Measurements from ENCODE around the gene SMYD5.
"Not testable (repeated sequence)": the region's sequence is repeated elsewhere in the genome, so short reads cannot be mapped to it uniquely, and the experiment has no call there.

Gene SMYD5

DNA sequence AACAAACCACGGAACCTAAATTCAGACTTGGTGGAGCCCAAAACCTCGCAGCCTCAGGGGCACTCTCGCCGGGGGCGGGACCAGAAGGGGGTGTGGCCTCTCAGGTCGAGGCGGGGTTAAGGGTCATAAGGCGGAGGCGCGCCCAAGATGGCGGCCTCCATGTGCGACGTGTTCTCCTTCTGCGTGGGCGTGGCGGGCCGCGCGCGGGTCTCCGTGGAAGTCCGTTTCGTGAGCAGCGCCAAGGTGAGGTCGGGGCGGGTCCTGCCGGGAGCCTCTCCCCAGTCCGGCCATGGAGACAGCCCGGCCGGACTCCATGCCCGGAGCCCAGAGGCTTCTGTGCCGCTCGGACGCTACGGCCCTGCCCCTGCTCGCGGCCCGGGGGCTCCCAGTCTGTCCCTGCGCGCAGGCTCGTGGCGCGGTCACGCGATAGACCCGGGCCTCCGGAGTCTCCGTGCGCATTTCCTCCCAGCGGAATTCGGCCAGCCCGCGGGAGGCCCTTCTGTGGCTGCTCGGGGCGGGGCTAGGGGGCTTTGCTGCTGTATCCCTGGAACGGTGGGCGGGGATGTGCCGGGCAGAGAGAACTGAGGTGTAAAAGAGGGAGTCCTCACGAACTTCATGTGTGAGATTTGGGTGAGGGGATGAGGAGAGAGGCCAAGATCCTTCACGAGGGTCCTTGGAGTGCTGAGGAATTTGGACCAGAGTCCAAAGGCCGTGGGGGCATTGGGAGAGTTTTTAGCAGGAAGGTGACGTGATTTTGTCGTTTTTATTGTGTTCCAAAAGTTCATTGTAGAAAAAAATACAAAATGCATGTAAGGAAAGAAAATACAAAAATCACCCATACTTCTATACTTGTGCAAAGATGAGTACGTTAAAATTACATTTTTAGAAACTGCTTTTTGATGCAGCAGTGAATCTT is at the start of gene SMYD5:
SMYD5 (plus strand) TSS at position 126 of the 916 bp plus-strand sequence; CDS start at position 148, 22 bp downstream.
- peak; percentile 93 for DNase-seq

DNA sequence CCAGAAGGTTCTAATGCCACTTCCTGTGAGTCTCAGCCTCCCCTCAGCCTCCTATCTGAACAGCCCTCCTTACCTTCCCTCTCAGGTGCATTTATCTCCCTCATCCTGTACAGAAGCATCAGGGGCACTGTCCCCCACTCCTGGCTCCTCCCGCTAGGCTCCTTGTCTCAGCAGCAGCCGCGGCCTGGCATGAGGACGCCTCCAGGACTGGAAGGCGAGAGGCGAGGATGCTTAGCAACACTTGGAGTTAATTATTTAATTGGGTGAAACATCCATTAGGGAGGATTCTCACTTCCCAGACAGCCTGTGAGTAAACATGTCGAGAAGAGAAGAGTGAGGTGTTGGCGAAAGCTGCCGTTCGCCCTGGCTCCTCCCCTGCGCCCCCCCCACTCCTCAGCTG is 48.1 kb upstream of the SMYD5 start:
- DNase-seq: not testable (repeated sequence)

DNA sequence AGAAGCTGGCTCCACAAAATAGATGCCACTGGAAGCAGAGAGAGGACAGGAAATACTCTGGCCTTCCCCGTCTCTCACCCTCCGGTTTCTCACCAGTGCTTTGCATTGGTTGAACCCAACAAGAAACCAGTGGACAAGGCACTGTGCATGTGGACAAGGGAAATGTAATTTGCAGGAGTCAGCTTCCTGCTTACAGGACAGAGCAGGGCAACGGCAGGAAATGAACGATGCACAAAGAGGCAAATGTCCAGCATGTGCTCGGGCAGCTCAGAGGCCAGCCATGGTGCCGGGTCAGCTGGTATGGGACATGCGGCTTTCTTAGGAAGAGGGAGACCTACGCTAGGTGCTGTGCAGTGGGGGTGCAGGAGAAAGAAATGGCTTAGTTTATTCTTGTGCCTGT is 47.2 kb upstream of the SMYD5 start:
- DNase-seq: not testable (repeated sequence)

DNA sequence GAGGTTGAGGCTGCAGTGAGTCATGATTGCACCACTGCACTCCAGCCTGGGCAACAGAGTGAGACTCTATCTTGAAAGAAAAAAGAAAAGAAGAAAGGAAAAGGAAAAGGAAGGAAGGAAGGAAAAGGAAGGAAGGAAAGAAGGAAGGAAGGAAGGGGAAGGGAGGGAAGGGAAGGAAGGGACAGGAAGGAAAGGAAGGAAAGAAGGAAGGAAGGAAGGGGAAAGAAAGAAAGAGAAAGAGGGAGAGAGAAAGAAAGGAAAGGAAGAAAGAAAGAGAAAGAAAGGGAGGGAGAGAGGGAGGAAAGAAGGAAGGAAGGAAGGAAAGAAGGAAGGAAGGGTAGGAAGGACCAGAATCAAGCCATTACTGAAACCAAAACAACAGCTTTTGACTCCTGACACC is 45.7 kb upstream of the SMYD5 start:
- not testable (repeated sequence) for DNase-seq

DNA sequence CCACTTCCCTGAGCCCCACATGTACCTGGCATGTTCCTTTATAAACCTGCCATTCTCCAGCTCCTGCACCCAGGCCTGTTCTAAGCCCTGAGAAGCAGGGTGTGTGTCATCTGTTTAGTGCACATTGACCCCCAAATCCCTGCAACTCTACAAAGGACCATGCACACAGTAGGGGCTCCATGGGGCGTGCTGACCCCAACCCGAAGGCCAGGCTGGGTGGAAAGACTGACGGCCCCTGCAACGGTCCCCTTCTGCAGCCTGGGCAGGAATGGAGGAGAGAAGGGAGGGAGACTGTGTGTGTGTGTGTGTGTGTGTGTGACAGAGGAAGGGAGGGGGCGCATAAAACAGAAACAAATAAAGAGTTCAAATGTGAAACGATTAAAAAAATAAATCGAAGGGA is 43.7 kb upstream of the SMYD5 start:
- not testable (repeated sequence) for DNase-seq

DNA sequence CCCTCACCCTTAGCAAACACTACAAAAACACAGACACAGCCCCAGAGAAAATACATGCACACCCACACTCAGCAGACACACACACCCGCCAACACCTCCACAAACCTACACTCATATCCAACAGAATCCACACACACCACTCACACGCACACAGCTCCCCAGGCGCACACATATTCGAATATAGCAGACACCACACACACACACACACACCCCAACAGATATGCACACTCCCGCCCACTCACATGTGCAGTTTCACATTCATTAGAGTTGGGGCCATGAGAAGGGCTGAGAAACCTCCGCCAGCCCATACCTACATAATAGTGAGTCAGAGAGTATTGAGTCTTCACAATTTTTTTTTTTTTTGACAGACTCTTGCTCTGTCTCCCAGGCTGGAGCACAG is 41.1 kb upstream of the SMYD5 start:
- no peak for DNase-seq

DNA sequence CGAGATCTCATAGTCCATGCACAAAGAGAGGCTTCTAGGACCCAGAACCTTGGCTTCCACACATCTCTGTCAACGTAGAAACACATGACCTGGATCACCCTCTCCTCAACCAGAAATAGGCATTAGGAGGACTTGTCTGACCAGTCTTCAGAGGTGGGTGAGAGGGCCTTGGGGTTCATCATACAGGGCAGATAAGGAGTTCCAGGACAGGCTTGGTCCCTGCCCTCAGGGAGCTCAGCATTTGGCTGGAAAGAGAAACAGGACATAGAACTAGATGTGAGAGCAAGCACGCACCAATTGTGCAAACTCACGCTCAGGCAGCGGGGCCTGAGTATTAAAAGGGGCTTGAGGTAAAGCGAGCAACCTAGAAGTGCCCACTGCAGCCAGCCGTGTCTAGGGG is 40.3 kb upstream of the SMYD5 start:
- no peak for DNase-seq

DNA sequence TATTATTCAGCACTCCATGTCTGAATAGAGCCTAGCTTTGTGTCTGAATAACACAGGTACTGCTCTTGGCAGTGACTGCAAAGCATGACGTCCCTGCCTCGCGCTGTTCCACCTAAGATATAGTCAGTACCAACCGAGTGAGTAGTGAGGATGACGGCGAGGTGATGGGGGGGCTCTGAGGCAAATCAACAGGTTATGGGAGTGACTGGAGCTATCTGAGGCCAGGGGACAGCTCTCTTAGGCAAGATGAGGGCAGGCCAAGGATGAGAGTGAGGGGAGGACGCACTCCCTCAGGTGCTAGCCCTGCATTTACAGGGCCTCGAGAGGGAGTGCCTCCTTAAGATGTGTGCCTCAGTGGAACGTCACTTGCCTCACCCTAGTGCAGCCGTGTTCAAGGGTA is 39.8 kb upstream of the SMYD5 start:
- DNase-seq: no peak

DNA sequence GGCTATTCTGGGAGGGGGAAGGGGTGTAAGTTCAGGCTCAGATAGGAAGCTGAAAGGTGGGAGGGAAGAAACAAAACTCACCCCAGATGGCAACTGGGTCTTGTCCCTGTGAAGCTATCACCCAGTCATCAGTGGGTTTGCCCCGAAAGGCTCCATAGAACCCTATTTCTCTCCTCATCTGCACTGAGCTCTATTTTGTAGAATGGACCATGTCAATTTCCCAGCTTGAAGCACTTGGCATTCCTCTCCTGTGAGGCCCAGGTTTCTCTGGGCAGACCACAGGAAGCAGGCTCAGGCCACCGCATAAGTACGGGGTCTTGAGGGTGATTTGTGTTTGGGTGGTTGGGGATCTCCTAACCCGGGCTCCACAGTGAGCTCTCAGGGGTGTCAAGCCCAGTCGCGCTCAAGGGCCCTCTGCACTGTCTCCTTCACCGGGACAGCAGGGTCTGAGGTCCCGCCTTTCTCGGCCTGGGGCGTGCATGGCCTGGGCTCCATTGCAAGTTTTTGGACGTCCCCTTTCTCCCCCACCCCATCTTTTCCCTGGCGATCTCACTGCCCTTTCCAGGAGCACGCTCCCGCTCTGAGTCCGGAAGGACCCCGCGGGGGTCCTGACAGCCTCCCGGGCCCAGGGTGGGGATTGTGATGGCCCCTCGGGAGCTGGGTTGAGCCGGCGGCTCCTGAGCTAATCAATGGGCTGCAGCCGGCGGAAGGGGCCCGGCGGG is 38.9 kb upstream of the SMYD5 start:
- DNase-seq: no peak

DNA sequence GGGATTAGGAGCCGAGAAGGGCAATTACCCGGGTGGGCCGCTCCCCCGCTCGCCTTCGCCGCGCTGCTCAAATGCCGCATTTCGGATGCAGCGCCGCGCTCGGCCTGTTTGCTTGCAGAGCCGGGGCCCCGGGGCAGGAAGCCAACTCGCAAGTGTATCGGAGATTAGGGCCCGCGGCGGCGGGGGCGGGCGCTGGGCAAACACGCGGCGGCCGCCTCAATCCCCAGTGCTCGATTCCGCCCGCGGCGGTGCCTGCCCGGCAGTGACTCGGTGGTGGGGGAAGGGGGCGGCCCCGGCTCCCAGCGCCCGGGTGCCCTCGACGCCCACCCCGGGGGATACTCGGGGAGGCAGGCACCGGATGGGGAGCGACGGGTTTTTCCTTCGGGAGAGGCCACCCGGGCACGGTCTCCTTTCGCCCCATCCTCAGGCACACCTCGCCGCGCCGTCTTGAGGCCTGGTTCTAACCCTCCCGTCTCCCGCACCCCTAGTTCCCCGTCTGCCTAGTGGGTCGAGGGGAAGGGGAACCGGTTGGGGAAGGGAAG is 38.3 kb upstream of the SMYD5 start:
- peak; percentile 65 for DNase-seq

DNA sequence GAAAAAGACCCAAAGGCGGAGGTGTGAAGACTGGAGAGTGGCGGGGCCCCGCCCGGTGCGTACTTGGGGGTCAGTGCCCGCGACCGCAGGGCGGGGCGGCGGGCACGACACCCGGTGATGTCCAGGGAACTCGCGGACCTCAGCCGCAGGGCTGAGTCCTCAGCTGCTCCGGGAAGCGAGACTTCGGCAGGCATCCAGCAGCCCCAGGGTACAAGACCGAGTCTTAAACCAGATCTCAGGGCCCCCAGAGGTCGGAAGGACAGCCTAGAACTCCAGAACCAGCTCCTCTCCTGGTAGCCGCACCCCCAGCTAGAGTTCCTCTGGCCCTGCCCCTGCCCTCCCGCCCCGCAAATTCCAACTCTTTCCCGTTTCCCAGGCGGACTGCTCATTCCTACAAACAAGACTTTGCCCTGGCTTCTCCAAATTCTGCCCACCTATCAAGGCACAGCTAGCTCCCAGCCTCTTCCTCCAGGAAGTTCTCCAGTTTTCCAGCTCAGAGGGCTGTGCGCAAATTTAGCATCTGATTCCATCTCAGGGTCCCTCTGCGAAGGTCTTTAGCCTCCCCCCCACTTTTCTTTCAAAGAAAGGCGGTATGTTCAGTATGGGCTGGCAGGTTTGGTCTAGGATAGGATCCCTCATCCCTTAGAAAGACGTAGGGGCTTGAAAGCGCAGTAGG is 37.7 kb upstream of the SMYD5 start:
- DNase-seq: peak; percentile 1

DNA sequence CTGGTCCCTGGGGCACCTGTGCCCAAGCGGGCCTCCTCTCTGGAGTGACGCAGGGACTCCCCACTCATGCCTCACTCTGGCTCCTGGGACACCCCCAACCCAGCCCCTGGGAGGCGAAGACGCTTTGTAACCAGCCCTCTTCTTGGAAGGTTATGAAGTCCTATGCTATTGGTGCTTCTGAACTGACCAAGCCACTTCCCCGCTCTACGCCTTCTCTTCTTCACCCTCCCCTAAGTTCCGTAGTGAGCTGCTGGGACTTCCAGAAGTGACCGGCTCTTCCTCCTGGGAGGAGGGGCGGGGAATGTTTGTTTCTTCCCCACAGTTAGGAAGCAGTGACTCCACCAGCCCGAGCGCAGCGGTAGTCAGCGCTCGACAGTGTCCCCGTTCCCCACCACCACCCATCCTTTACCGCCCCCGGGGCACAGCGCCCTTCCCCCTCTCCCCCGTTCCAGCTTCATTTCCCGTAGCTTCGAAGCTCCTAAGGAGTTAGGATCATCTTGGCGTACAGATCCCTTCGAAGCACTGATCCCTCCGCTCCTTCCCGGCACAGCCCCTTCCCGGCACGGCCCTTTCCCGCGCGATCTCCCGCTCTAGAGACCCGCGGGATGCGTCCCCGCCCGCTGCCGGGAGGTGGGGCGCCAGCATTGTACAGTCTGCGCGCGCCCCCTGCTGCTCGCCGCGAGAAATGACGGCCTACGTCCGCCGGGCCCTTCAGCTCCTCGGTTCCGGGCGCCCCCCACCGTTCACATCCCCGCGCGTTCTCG is 37.0 kb upstream of the SMYD5 start:
- DNase-seq: peak; percentile 88

DNA sequence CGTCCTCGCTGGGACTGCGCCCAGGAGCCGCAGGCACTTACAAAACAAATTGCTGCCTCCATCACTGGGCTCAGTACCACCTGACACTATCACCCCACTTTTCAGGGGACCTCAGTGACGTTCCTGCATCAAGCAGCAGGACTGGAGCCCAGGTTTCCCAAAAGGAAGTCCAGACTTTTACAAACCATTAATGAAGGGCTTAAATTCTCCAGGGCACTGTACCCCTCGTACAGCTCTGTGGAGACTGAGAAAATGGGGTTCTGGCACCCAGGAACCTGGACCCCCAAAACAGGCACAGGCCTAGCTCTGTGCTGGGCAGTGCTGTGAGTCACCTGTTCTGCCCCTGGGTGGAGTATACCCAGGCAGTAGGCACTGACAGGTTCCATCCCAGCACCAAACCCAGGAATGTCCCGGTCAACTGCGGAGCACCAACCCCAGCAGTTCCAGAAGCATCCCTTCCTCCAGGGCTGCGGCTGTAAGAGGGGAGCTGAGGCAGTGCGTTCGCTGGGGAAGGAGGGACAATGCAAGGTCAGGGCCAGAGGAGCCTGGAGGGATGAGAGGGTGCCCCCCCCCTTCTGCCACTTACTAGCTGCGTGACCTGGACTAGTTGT is 36.3 kb upstream of the SMYD5 start:
- DNase-seq: no peak

DNA sequence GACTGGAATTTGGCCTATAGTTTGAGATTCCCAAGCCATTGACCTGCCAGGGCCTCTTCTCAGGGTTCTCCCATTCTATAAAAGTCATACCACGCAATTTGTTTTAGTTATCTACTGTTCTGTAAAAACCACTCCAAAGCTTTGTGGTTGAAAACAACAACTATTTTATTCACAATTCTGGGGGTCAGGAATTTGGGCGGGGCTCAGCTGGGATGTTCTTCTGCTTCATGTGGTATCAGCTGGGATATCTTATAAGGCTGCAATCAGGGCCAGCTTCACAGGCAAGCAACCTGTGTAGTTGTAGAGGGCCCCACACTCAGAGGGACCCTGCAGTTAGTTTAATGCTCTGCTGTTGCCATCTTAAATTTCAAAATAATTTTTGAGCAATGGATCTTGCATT is 28.1 kb upstream of the SMYD5 start:
- no peak for DNase-seq

DNA sequence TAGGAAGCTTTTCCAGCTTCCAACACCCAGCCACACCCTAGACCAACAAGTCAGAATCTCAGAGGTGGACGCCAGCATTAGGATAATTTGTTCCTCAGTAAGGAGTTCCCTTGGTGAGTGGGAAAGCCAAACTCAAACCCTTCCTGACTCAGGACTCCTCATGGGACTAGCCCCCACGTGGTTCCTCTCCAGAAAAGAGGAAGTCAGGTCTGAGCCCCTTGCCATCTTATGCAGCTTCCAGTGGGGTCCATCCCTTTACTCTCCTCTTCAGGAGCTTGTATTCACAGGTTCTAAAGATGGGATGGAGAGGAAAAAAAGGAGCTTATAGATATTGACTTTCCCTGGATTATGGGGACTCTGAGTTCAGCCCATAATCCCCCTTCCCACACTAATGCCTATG is 26.5 kb upstream of the SMYD5 start:
- no peak for DNase-seq

DNA sequence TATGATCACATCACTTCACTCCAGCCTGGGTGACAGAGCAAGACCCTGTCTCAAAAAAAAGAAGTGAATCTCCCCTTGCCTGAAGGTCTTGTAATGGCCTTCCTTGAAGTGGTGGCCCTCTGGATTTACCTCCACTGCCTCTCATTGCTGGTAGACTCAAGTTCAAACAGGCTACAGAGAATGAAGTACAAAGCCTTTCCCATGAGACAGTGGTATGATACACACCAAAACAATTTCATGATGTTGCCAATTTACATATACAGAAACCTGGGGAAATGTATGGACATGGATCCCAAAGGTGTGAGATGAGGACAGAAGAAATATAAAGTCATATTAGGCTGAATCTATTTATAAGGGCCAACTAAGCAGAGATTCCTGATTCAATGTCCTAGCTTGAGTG is 16.5 kb upstream of the SMYD5 start:
- DNase-seq: no peak

DNA sequence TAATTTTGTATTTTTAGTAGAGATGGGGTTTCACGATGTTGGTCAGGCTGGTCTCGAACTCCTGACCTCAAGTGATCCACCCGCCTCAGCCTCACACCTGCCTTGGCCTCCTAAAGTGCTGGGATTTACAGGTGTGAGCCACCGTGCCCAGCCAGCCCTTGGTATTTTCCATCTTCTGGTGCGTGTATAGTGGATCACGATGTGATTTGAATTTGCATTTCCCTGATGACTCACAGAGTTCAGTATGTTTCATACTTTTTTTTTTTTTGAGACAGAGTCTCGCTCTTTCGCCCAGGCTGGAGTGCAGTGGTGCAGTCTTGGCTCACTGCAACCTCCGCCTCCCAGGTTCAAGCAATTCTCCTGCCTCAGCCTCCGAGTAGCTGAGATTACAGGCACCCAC is 13.8 kb upstream of the SMYD5 start:
- not testable (repeated sequence) for DNase-seq

DNA sequence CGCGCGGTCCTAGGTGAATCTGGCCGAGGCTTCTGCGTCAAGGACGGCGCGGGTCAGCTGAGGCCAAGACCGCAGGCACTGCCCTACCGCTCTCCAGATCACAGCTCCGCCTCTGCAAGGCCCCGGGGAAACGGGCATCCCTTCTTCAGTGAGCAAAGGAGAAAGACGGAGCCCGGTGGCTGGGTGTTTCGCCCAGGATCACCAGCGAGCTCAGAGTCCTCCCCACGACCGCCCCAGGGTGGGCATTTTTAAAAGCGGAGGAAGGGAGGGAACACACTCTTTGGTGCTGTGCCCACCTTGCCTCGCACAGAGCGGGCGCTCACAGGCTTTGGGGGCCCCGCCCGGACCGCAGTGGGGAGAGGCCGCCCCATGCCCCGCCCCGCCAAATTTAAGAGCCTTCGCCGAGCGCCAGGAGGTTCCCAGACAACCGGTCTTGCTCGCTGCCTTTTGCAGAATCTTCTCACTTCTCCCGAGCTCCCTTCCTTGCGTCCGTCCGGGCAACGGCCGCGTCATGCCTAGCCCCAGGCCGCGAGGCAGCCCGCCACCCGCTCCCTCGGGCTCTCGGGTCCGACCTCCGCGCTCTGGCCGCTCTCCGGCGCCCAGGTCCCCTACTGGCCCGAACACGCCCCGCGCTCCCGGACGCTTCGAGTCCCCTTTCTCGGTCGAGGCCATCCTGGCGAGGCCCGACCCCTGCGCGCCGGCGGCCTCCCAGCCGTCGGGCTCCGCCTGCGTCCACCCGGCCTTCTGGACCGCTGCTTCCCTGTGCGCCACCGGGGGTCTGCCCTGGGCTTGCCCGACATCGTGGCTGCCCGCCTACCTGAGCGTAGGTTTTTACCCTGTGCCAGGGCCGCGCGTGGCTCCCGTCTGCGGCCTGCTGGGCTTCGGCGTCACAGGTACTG is 11.6 kb upstream of the SMYD5 start, which contains the start of gene NOTO:
NOTO (plus strand) TSS at position 419 of the 899 bp plus-strand sequence; CDS start at position 512, 93 bp downstream.
- no peak for DNase-seq

DNA sequence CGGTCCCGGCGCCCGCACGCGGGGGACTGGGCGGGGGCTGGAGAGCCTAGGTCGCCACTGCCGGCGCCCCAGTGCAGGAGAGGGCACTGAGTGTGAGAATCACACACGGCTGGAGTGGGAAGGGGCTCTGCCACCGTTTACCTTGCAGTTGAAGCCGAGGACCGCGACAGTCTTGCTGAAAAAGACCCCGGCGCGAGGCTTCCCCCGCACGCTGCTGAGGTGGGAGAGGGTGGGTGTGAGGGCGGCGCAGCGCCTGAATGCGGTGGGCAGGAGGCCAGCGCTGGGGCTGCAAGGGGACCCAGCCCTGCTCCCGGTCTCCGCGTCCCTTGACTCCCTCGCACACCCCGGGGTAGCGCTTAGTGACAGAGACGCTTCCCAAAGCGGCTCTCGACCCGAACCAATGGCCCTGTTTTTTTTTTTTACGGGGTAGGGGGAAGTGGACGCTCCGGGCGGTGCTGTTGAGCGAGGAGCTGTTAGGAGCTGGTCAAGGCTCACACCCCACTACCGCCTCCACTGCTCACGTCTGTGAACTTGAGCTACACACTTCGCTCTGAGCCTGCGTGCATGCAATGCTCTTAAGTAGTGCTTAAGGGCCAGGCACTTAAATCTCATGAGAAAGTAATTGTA is 10.9 kb upstream of the SMYD5 start:
- no peak for DNase-seq

DNA sequence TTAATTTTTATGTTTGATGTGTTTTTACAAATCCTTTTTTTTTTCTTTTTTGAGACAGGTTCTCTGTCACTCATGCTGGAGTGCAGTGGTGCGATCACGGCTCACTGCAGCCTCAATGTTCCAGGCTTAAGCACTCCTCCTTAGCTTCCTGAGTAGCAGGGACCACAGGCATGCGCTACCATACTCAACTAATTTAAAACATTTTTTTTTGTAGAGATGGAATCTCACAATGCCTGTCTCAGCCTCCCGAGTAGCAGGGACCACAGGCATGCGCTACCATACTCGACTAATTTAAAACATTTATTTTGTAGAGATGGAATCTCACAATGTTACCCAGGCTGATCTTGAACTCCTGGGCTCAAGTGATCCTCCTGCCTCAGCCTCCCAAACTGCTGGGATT is 8.4 kb upstream of the SMYD5 start:
- no peak for DNase-seq

Measured in CD4-positive, alpha-beta T cell treated with Interleukin-17A for 1 hour (primary cell).